Measurements from ENCODE around the gene CCDC57. TPM values are rescaled to one million over a fixed set of nuclear protein-coding genes. Genes with fewer than 3 reads are reported as not detected.

CCDC57 gene
- total RNA-seq, 1 donor from 2014 or later, result 10.6 TPM

DNA sequence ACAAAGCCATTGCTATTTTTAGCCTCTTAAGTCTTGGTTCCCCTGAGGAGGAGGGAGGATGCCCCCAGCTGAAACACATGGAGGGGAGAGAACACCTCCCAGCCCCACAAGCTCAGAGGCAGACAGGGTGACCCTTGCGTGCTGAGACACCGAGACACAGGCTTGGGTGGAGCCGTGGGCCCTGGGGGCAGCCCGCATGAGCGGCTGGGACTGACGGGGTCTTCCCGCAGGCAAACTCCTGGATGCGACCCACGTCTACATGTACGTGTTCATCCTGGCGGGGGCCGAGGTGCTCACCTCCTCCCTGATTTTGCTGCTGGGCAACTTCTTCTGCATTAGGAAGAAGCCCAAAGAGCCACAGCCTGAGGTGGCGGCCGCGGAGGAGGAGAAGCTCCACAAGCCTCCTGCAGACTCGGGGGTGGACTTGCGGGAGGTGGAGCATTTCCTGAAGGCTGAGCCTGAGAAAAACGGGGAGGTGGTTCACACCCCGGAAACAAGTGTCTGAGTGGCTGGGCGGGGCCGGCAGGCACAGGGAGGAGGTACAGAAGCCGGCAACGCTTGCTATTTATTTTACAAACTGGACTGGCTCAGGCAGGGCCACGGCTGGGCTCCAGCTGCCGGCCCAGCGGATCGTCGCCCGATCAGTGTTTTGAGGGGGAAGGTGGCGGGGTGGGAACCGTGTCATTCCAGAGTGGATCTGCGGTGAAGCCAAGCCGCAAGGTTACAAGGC is 26.0 kb upstream of the CCDC57 start:
- intact Hi-C loops (cut with DNase I), result loop anchor here (5.0 kb wide), 1 partner anchor 34 kb away; the partner anchor contains the start of gene CSNK1D
- DNase-seq (ENCODE audit: low spot score), result peak; percentile 91

DNA sequence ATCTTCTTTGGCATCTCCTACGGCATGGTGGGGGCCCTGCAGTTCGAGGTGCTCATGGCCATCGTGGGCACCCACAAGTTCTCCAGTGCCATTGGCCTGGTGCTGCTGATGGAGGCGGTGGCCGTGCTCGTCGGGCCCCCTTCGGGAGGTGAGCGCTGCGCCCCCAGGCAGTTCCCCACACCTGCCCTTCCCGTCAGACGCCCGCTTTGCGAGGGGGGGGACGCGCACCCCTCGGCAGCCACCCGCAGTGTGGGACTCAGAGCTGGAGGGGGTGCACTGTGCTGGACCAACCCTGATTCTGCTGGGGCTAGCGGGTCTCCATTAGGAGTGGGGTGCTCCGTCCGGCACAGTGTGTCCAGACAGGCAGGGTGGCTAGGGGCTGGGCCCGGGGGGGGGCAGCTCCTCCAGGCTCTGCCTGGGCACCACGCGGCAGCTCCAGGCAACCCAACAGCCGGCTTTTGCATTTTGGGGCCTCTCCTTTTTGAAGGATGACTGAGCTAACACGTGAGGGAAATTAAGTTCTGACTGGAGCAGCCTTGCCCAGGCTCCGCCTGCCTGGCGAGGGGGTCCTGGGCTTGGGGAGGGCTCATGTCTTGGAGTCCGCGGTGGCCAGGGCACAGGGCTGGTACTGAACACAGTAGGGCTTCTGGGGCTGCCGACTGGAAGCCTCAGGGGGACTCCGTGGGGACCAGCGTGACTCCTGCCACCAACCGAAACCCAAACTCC is 25.3 kb upstream of the CCDC57 start:
- intact Hi-C loops (cut with DNase I), result loop anchor here (2.0 to 5.0 kb wide), 2 partner anchors 34 to 83 kb away; partner anchors contain the start of gene CSNK1D

DNA sequence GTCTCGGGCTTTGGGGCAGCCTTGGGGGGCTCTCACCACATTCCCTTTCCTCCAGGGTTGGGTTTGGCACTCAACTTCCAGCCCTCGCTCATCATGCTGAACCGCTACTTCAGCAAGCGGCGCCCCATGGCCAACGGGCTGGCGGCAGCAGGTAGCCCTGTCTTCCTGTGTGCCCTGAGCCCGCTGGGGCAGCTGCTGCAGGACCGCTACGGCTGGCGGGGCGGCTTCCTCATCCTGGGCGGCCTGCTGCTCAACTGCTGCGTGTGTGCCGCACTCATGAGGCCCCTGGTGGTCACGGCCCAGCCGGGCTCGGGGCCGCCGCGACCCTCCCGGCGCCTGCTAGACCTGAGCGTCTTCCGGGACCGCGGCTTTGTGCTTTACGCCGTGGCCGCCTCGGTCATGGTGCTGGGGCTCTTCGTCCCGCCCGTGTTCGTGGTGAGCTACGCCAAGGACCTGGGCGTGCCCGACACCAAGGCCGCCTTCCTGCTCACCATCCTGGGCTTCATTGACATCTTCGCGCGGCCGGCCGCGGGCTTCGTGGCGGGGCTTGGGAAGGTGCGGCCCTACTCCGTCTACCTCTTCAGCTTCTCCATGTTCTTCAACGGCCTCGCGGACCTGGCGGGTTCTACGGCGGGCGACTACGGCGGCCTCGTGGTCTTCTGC is 24.6 kb upstream of the CCDC57 start:
- no peak for DNase-seq (ENCODE audit: low spot score)
- intact Hi-C loops (cut with DNase I), result loop anchor here (2.0 to 5.0 kb wide), 2 partner anchors 35 to 84 kb away; partner anchors contain the start of gene CSNK1D

More for the DNA sequence above, 25.3 kb upstream of the CCDC57 start:
- DNase-seq (ENCODE audit: low spot score), result no peak

DNA sequence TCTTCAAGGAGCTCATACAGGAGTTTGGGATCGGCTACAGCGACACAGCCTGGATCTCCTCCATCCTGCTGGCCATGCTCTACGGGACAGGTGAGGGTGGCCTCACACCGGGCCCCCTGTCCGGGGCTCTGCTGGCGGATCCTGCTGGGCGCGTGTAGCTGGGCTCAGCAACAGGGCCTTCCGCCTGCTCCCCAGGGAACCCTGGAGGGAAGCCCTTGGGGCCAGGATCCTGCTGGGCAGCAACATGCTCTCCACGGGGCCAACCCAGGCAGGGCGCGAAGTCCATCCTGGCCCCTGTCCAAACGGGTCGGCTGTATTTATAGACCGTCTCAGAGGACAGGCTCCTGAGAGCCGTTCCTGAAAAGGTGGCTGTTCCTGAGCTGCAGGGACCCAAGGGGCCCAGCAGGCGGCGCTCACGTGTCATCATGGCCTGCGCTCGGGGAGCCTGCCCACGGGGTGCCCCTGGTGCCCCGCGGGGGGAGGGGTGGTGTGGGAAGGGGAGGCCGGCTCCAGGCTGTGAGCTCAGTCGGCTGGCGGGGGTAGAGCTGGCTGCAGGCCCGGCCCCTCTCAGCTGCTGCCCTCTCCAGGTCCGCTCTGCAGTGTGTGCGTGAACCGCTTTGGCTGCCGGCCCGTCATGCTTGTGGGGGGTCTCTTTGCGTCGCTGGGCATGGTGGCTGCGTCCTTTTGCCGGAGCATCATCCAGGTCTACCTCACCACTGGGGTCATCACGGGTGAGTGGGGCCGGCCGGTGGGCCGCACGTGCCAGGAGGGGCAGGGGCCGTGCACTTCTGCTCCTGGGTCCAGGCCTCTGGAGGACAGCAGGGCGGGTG is 23.7 kb upstream of the CCDC57 start:
- DNase-seq (ENCODE audit: low spot score), result no peak
- intact Hi-C loops (cut with DNase I), result loop anchor here (2.0 to 5.0 kb wide), 2 partner anchors 36 to 84 kb away; partner anchors contain the start of gene CSNK1D

DNA sequence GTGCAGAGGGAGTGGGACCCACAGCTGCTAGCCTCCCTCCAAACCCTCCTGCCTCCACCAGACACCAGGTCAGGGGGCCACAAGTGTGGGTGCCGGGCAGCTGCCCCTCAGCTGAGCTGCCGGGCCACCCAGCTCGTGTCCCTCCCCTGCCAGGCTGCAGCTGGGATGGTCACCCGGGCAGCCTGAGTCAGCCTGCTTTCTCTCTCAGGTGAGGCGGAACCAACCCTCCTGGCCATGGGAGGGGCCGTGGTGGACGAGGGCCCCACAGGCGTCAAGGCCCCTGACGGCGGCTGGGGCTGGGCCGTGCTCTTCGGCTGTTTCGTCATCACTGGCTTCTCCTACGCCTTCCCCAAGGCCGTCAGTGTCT is 23.1 kb upstream of the CCDC57 start:
- no peak for DNase-seq (ENCODE audit: low spot score)
- intact Hi-C loops (cut with DNase I), result loop anchor here (2.0 to 5.0 kb wide), 2 partner anchors 37 to 85 kb away; partner anchors contain the start of gene CSNK1D

DNA sequence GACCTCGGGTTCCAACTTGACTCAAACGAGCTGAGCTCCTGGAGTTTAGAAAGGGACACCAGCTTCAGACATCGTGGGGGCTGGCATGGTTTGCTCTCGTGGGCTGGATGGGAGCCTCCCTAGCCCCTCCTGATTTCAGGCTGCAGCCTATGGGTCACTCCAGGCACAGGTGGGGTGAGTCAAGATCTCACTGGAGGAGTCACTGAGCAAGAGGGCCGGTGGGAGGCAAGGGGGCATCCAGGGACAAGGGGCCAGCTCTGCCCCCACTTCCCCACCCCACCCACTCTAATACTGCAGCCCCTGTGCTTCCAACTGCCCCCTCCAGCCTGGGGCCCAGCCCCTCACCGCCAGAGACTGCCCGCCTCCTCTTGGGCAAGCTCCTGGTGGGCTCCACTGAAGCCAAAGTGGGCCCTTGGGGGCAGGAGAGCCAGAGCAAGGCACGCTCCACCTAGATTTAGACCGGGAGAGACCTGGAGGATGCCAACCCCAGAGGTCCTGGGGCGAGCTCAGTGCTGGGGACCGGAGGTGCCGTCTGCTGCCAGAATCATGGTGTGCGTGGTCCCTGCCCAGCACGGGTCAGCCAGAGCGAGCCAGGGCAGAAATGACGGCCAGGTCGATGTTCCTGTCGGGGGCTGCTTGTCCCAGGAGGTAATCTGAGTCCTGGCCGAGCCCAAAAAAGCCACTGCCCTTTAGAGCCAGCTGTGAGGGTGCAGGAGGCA is 22.6 kb upstream of the CCDC57 start:
- DNase-seq (ENCODE audit: low spot score), result no peak

DNA sequence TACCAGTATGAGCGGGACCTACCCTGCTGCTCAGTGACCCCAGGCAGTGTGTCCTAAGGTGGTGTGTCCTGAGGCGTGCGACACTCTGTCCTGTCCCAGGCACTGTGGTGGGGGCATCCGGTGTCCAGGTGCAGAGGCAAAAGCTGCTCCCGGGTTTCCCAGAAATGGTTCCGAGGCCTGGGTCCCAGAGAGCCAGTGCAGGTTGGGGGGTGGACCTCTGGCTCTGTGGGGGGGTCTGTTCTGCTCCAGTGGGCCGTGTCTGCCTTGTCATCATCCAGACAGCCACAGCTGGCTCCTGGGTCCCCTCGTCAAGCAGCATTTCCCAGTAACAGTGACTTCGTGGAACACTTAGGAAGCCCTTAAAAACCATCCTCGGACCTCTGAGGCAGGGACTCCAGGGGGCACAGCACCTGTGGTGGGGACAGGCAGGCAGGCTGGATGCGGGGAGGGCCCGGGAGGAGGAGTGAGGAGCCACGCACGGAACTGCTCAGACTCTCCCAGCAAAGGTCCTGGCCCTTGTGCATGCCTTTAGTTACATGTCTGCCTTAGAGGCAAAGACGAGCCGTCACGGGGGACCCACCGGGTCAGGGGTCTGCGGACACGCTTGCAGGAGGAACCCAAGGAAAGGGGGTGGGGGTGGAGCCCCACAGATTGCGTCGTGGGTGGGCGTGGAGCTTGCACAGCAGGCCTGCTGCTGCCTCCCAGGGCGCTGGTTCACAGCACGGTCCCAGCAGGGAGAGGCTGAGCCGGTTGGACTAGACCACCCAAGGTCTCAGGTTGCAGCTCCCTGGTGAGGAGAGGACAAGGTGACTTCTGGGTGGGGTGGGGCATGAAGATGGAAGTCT is 21.8 kb upstream of the CCDC57 start:
- intact Hi-C loops (cut with DNase I), result loop anchor here (5.0 kb wide), 1 partner anchor 38 kb away; the partner anchor contains the start of gene CSNK1D
- DNase-seq (ENCODE audit: low spot score), result no peak

More for the DNA sequence above, 22.6 kb upstream of the CCDC57 start:
- intact Hi-C loops (cut with DNase I), result loop anchor here (5.0 kb wide), 1 partner anchor 37 kb away; the partner anchor contains the start of gene CSNK1D

DNA sequence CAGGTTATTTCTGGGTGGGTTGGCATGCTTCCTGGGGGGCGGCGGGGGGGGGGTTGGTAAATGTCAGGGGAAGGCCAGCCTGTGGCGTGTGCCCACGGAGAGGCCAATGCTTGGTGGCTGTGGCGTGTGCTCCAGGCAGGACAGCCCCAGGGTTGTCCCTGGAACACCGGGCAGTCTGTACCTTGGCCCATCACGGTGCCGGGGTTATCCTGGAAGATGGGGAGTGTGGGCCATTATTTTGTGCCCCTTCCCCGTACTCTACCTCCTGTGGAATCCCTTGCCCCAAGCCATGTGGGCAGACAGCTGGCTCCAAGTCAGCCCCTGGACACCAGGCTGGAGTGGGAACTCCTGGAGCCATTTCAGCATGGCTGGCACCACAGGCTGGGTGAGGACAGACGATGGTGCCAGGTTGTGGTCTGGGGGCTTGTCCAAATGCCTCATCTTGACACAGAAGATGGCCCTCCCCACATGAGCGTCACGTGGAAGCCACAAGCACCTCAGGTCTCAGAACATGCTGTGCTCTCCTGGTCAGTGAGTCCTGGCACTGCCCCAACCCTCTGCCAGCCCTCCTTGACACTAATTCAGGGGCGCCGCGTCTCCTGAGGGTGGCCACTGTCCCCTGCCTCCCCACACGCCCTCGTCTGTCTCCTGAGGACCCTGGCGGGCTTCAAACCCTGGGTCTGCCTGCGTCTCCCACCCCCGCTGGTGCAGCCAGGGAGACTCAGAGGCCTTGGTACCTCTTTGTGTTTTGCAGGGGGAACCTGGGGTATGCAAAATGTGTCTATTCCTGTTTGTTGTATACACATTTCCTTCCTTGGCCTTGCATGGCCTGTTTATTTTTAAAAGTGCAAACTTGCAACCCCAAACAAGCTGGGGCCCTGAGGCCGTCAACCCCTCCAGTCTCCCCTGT is 20.5 kb upstream of the CCDC57 start:
- DNase-seq (ENCODE audit: low spot score), result no peak
- intact Hi-C loops (cut with DNase I), result no loop called here

DNA sequence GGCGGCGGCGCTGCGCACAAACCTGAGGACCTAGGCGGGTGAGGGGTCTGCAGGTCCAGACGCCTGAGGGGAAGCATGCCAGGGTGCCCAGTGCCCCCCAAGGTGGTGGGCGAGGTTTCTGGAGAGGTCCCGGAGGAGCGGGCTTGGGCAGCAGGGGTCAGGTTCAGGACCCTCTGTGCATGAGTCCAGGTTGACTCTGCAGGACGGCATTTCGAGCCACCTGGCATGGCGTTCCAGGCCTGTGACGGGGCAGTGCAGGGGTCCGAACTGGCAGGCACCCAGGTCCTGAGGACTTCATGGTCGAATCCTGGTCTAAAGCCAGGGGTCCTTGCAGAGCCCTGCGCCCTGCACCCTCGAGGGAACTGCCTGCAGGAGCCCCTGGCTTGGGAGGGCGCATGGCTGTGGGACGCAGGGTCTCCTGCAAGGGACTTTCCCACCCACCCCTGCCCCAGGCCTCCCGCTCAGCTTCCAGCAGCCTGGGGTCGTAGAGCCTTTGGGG is 19.7 kb upstream of the CCDC57 start:
- no peak for DNase-seq (ENCODE audit: low spot score)
- intact Hi-C loops (cut with DNase I), result no loop called here

DNA sequence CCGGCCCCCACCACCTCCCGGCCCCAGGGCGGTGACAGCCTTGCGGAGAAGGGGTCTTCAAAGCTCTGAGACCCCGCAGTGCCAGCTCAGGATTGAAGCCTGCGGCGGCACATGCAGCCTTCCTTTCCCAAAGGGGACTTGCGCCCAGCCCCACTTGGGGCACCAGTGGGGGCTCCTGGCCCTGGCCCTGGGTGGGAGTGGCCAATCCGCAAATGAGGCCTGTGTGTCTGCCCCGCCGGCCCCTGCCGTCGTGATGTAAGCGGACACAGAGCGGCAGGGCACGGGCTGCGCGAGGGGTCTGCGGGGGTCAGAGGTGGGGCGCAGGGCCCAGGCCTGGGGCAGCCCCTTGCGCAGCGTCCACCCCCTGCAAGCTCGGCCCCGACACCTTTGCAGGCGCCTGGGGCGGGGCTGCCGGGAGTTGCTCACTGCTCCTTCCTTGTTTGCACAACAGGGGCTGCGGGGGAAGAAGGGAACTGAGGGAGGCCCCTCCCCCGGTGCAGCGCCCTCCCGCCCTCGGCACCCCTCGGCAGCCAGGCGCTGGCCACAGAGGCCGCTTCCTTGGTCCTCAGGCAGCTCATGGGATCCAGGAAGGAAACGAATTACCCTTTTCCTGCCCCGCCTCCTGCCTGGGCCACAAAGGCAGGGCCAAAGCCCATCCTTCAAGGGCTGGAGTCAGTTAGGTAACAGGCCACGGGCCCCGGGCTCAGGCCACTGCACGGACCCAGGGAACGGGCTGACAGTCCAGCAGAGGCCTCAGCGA is 19.1 kb upstream of the CCDC57 start:
- DNase-seq (ENCODE audit: low spot score), result peak; percentile 97

DNA sequence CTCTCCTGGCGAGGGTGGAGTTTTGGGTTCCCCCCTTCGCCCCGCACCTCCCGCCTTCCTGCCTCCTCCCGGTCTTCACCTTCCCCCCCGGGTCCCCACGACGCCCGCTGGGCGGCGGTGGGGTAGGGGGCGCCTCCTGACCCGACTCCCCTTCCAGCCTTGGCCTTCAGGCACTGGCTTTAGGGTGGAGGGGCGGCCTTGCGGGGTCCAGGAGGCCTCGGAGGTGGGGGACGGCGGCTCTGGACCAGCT is 18.6 kb upstream of the CCDC57 start:
- DNase-seq (ENCODE audit: low spot score), result no peak

More for the DNA sequence above, 19.1 kb upstream of the CCDC57 start:
- intact Hi-C loops (cut with DNase I), result no loop called here

DNA sequence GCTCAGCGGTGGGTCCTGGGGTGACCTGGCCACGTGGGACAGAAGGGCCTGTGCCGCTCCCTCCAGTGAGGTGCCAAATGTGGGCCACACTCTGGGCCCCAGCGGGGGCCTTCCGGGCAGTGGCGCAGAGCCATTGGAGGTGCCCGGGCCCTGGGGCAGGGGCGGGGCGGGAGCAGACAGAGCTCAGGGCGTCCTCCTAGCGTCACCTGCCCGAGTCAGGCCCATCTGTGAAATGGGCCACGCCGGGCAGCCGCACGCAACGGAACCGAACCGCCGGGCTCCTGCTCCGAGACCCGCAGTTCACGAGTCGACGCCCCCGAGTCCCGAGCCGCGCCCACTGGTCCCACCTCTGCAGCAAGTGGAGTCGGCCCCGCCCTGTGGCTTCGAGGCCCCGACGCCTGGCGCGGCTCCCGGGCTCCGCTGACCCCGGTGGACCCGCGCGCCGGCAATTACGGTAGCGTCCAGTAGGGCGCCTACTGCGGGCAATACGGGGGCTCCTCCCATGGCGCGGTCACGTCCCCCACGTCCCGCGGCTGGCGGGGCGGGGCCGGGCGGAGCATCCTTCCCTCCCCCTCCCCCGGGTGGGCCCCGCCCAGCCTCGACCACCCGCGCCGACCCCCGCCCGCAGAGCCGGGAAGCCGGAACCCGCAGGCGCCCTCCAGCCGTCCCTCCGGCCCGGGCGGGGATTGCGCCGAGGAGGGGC is 18.1 kb upstream of the CCDC57 start:
- intact Hi-C loops (cut with DNase I), result no loop called here
- peak; percentile 95 for DNase-seq (ENCODE audit: low spot score)

More for the DNA sequence above, 18.6 kb upstream of the CCDC57 start:
- intact Hi-C loops (cut with DNase I), result no loop called here

DNA sequence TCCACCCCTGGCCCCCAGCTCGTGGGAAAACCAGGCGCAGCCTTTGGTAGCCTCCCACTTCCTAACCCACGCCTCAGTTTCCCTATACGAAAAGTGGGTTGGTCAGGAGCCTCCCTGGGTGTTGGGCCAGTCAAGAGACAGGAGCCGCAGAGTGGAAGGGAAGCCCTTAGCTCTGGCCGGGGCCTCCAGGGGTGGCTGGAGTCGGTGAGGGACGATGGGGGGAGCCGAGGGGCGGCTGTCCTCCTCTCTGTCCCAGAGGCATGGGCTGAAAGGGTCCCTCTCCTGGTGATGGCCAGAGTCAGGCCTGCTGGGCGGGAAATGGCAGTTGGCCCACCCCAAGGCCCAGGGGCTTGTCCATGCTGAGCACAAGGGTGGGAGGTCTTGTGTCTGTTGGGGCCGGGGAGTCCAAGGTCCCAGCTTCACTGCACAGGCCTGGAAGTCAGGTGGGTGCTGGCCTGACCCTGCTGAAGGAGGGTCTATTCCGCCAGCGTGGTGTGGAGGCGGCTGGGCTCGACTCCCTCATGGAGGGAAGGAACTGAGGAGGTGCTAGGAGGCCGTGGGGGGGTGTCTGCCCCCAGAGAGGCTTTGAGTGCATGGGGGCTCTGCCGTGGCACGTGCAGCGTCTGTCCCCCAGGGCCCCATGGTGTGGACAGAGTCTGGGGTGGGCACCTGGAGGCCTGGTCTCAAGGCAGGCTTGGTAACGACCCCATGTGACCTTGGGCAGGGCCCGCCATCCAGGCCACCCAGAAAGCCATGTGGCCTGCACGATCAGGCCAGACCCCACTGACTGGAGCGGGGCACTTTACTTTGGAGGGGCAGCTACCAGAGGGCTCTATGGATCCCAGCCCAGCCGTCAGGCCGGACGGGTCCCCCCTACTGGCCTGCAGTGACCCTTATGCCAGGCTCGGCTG is 17.3 kb upstream of the CCDC57 start:
- DNase-seq (ENCODE audit: low spot score), result no peak
- intact Hi-C loops (cut with DNase I), result no loop called here

All from cardiac septum (tissue), 1 donor.